ENCODE results near the gene KRTAP20-1. TPM values are rescaled to one million over a fixed set of nuclear protein-coding genes. Genes with fewer than 3 reads are reported as not detected.

Gene KRTAP20-1
- total and polyA plus RNA-seq, 3 experiments from 2014 or later = not detected

- Mint-ChIP-seq H3K27ac (no peak overlapping the region), H3K9me3 (peaks cover 0 to 8% (median 0%) of the 10 kb centered on the region in 5 donors), H3K27me3 (no peaks in the 10 kb centered on the region), H3K4me3 (no peak overlapping the region), H3K36me3 (no peaks in the 10 kb centered on the region), H3K4me1 (no peaks in the 10 kb centered on the region)
- Histone ChIP-seq H3K4me1 (ENCODE audit: insufficient read depth, low read length) (no peaks in the 10 kb centered on the region), H3K36me3 (ENCODE audit: insufficient read depth, low read length) (no peaks in the 10 kb centered on the region), H3K9me3 (ENCODE audit: low read length) (no peaks in the 10 kb centered on the region), H3K27ac (ENCODE audit: low read depth, low read length) (no peak overlapping the region), H3K27me3 (ENCODE audit: insufficient read depth, low read length, poor library complexity, severe bottlenecking) (no peaks in the 10 kb centered on the region), H3K4me3 (ENCODE audit: low read length) (no peak overlapping the region)
- POLR2A ChIA-PET = no interaction called here
- CTCF ChIA-PET = no interaction called here
- no peak for DNase-seq
Observed at GRCh38 chr21:30625449-30626165, 9.4 kb downstream of the KRTAP20-1 start.

DNA sequence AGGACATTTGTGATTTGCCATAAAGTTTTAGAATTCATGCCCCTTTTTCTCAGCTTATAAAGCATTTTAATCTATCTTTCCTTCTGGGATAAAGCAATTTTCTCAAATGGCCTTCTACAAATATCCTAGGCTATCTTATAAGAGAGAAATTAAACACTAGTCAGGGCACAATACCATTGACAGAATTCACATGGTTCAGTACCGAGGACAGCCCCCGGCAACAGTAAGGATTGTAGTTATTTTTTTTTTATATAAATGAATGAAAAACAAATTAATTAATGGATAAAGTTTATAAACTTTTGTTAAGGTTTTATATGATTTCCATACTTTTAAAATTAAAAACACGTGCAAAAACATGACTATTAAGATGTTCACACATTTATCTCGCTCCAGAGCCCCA is 11.9 kb downstream of the KRTAP20-1 start:
- no peak for DNase-seq
- H3K36me3 Mint-ChIP-seq = no peaks in the 10 kb centered on the region
- ChIA-PET CTCF (no interaction called here), POLR2A (no interaction called here)
- no peaks in the 10 kb centered on the region for H3K27me3 Mint-ChIP-seq
- H3K27ac Mint-ChIP-seq = no peak overlapping the region
- Histone ChIP-seq H3K36me3 (ENCODE audit: insufficient read depth, low read length) (no peaks in the 10 kb centered on the region), H3K27ac (ENCODE audit: low read depth, low read length) (no peak overlapping the region), H3K4me3 (ENCODE audit: low read length) (no peak overlapping the region), H3K4me1 (ENCODE audit: insufficient read depth, low read length) (no peaks in the 10 kb centered on the region), H3K9me3 (ENCODE audit: low read length) (no peaks in the 10 kb centered on the region), H3K27me3 (ENCODE audit: insufficient read depth, low read length, poor library complexity, severe bottlenecking) (no peaks in the 10 kb centered on the region)
- no peaks in the 10 kb centered on the region for H3K4me1 Mint-ChIP-seq
- peaks cover 0 to 8% (median 0%) of the 10 kb centered on the region in 5 donors for H3K9me3 Mint-ChIP-seq
- no peak overlapping the region for H3K4me3 Mint-ChIP-seq

- Histone ChIP-seq H3K27me3 (ENCODE audit: insufficient read depth, low read length, poor library complexity, severe bottlenecking) (no peaks in the 10 kb centered on the region), H3K4me3 (ENCODE audit: low read length) (no peak overlapping the region), H3K4me1 (ENCODE audit: insufficient read depth, low read length) (no peaks in the 10 kb centered on the region), H3K36me3 (ENCODE audit: insufficient read depth, low read length) (no peaks in the 10 kb centered on the region), H3K9me3 (ENCODE audit: low read length) (no peaks in the 10 kb centered on the region), H3K27ac (ENCODE audit: low read depth, low read length) (no peak overlapping the region)
- ChIA-PET POLR2A (no interaction called here), CTCF (no interaction called here)
- Mint-ChIP-seq H3K36me3 (no peaks in the 10 kb centered on the region), H3K27me3 (no peaks in the 10 kb centered on the region), H3K4me1 (no peaks in the 10 kb centered on the region), H3K27ac (no peak overlapping the region), H3K9me3 (peaks cover 0 to 6% (median 0%) of the 10 kb centered on the region in 5 donors), H3K4me3 (no peak overlapping the region)
- DNase-seq = no peak
Observed at GRCh38 chr21:30629200-30629599, 13.0 kb downstream of the KRTAP20-1 start.

- H3K36me3 ChIP-seq (ENCODE audit: insufficient read depth, low read length) = no peaks in the 10 kb centered on the region
- no peaks in the 10 kb centered on the region for H3K27me3 ChIP-seq (ENCODE audit: insufficient read depth, low read length, poor library complexity, severe bottlenecking)
- no peaks in the 10 kb centered on the region for H3K4me1 ChIP-seq (ENCODE audit: insufficient read depth, low read length)
- no peak within 1 kb of the TSS for H3K4me3 Mint-ChIP-seq
- no peaks in the 10 kb centered on the region for H3K4me1 Mint-ChIP-seq
- H3K27ac Mint-ChIP-seq = no peak within 1 kb of the TSS
- no peaks in the 10 kb centered on the region for H3K27me3 Mint-ChIP-seq
- H3K36me3 Mint-ChIP-seq = no peaks in the 10 kb centered on the region
- DNase-seq = no peak
- ChIA-PET CTCF (no interaction called here), POLR2A (no interaction called here)
- H3K27ac ChIP-seq (ENCODE audit: low read depth, low read length) = no peak within 1 kb of the TSS
- no peaks in the 10 kb centered on the region for H3K9me3 ChIP-seq (ENCODE audit: low read length)
- H3K4me3 ChIP-seq (ENCODE audit: low read length) = no peak within 1 kb of the TSS
- peaks cover 0 to 5% (median 2%) of the 10 kb centered on the region in 5 donors for H3K9me3 Mint-ChIP-seq
Observed at GRCh38 chr21:30634906-30635305, 18.7 kb downstream of the KRTAP20-1 start, which contains the start of gene KRTAP20-2. Gene KRTAP20-2 (plus strand): TSS chr21:30635206. CDS start chr21:30635264, 58 bp downstream.

DNA sequence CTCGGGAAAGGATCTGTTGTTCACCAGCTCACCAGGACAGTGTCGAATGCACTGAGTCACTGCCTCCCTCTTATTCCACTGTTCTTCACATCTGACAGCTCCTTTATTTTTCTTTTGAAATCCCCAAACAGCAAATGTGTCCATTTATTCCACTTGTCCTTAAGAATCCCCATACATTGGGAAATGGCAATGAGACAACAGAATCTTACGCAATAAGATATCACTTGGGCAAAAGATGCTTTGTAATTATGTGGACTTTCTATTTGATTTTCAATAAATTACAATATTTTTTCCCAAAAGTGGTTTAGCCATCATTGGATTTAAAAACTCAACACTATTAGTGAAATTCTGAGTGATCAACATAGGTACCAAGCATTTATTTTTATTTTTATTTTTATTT is 22.5 kb downstream of the KRTAP20-1 start:
- no peaks in the 10 kb centered on the region for H3K9me3 ChIP-seq (ENCODE audit: low read length)
- DNase-seq = no peak
- no peak overlapping the region for H3K27ac ChIP-seq (ENCODE audit: low read depth, low read length)
- no peaks in the 10 kb centered on the region for H3K4me1 ChIP-seq (ENCODE audit: insufficient read depth, low read length)
- ChIA-PET POLR2A (no interaction called here), CTCF (no interaction called here)
- H3K4me3 ChIP-seq (ENCODE audit: low read length) = no peak overlapping the region
- no peaks in the 10 kb centered on the region for H3K27me3 ChIP-seq (ENCODE audit: insufficient read depth, low read length, poor library complexity, severe bottlenecking)
- Mint-ChIP-seq H3K27me3 (no peaks in the 10 kb centered on the region), H3K4me3 (no peak overlapping the region), H3K27ac (no peak overlapping the region), H3K9me3 (peaks cover 1 to 11% (median 3%) of the 10 kb centered on the region in 5 donors), H3K36me3 (no peaks in the 10 kb centered on the region), H3K4me1 (no peaks in the 10 kb centered on the region)
- no peaks in the 10 kb centered on the region for H3K36me3 ChIP-seq (ENCODE audit: insufficient read depth, low read length)

GRCh38 chr21:30642564-30642963 is 26.3 kb downstream of the KRTAP20-1 start, which contains the start of gene KRTAP20-3:
Gene KRTAP20-3 (plus strand): TSS chr21:30642864.
- no peak within 1 kb of the TSS for H3K27ac ChIP-seq (ENCODE audit: low read depth, low read length)
- H3K9me3 ChIP-seq (ENCODE audit: low read length) = no peaks in the 10 kb centered on the region
- no peaks in the 10 kb centered on the region for H3K36me3 ChIP-seq (ENCODE audit: insufficient read depth, low read length)
- DNase-seq = no peak
- ChIA-PET CTCF (no interaction called here), POLR2A (no interaction called here)
- peaks cover 0 to 1% of the 10 kb centered on the region in 2 donors for H3K27me3 Mint-ChIP-seq
- no peaks in the 10 kb centered on the region for H3K4me1 ChIP-seq (ENCODE audit: insufficient read depth, low read length)
- no peak within 1 kb of the TSS for H3K4me3 Mint-ChIP-seq
- no peak within 1 kb of the TSS for H3K4me3 ChIP-seq (ENCODE audit: low read length)
- H3K9me3 Mint-ChIP-seq = peaks cover 0 to 11% (median 3%) of the 10 kb centered on the region in 5 donors
- H3K36me3 Mint-ChIP-seq = no peaks in the 10 kb centered on the region
- H3K4me1 Mint-ChIP-seq = no peaks in the 10 kb centered on the region
- H3K27me3 ChIP-seq (ENCODE audit: insufficient read depth, low read length, poor library complexity, severe bottlenecking) = no peaks in the 10 kb centered on the region
- H3K27ac Mint-ChIP-seq = no peak within 1 kb of the TSS

GRCh38 chr21:30646904-30647414 is 30.7 kb downstream of the KRTAP20-1 start:
- H3K4me3 Mint-ChIP-seq = no peak overlapping the region
- Histone ChIP-seq H3K36me3 (ENCODE audit: insufficient read depth, low read length) (no peaks in the 10 kb centered on the region), H3K4me3 (ENCODE audit: low read length) (no peak overlapping the region), H3K27ac (ENCODE audit: low read depth, low read length) (no peak overlapping the region), H3K4me1 (ENCODE audit: insufficient read depth, low read length) (no peaks in the 10 kb centered on the region), H3K27me3 (ENCODE audit: insufficient read depth, low read length, poor library complexity, severe bottlenecking) (no peaks in the 10 kb centered on the region), H3K9me3 (ENCODE audit: low read length) (no peaks in the 10 kb centered on the region)
- no peaks in the 10 kb centered on the region for H3K36me3 Mint-ChIP-seq
- peaks cover 0 to 1% of the 10 kb centered on the region in 2 donors for H3K27me3 Mint-ChIP-seq
- POLR2A ChIA-PET = no interaction called here
- H3K4me1 Mint-ChIP-seq = no peaks in the 10 kb centered on the region
- peaks cover 0 to 6% (median 0%) of the 10 kb centered on the region in 5 donors for H3K9me3 Mint-ChIP-seq
- CTCF ChIA-PET = no interaction called here
- DNase-seq = no peak
- no peak overlapping the region for H3K27ac Mint-ChIP-seq

DNA sequence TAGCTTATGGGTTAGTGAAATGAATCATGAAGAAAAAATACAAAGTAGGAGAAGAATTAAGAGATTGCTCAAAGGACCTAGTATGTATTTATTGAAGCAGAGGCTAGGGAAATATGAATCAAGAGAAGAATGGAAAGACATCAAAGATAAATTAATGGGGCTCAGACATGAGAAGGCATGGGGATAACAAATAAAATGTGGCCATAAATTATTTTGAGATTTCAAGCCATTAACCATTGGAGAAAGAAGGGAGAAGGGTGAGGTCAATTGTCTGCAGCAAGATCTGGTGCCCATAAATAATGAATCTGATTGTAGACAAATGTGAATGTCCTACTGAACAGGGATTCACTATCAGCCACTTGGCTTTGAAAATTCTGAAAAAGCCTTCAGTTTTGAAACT is 36.7 kb downstream of the KRTAP20-1 start:
- Mint-ChIP-seq H3K9me3 (peaks cover 0 to 7% (median 3%) of the 10 kb centered on the region in 5 donors), H3K4me1 (no peaks in the 10 kb centered on the region), H3K27ac (no peak overlapping the region), H3K36me3 (no peaks in the 10 kb centered on the region), H3K4me3 (no peak overlapping the region), H3K27me3 (no peaks in the 10 kb centered on the region)
- Histone ChIP-seq H3K27me3 (ENCODE audit: insufficient read depth, low read length, poor library complexity, severe bottlenecking) (no peaks in the 10 kb centered on the region), H3K4me3 (ENCODE audit: low read length) (no peak overlapping the region), H3K27ac (ENCODE audit: low read depth, low read length) (no peak overlapping the region), H3K36me3 (ENCODE audit: insufficient read depth, low read length) (no peaks in the 10 kb centered on the region), H3K9me3 (ENCODE audit: low read length) (no peaks in the 10 kb centered on the region), H3K4me1 (ENCODE audit: insufficient read depth, low read length) (no peaks in the 10 kb centered on the region)
- POLR2A ChIA-PET = no interaction called here
- CTCF ChIA-PET = no interaction called here
- no peak for DNase-seq

Data from CD8-positive, alpha-beta memory T cell (primary cell).